ENCODE data around the gene ERICH6.

Gene ERICH6

DNA sequence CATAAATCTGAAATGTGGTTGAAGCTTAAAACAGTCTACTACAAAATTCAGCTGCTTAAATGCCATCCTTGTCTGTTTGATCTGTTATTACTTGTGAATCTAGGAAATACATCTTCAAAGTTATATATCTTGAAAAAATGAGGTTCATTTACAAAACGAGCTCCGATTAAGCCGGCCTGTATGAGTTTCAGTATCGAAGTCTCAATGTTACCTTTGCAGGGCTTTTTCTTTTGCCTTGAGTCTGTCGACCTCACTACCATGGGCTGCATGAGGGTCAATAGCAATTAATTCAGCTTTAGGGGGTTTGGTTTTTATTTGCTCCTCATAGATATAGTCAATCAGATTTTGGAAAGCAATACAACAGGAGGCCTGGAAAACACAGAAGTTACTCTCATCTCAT, 23.2 kb downstream of the ERICH6 start:
- TF ChIP-seq CTCF (IDR thresholded peaks at IDR 0.05; ENCODE audit: borderline replicate concordance, insufficient read depth, low read depth, low read length), result no peak
- no peak overlapping the region for H3K4me3 ChIP-seq (ENCODE audit: low read depth, low read length)

GRCh38 chr3:150675587-150675986, 28.1 kb downstream of the ERICH6 start:
- no peak for TF ChIP-seq CTCF (IDR thresholded peaks at IDR 0.05; ENCODE audit: borderline replicate concordance, insufficient read depth, low read depth, low read length)
- H3K4me3 ChIP-seq (ENCODE audit: low read depth, low read length), result no peak overlapping the region

- no peak for TF ChIP-seq CTCF (IDR thresholded peaks at IDR 0.05; ENCODE audit: borderline replicate concordance, insufficient read depth, low read depth, low read length)
- H3K4me3 ChIP-seq (ENCODE audit: low read depth, low read length), result no peak overlapping the region
Observed at GRCh38 chr3:150673966-150674365, 29.8 kb downstream of the ERICH6 start.

- no peak overlapping the region for H3K4me3 ChIP-seq (ENCODE audit: low read depth, low read length)
- TF ChIP-seq CTCF (IDR thresholded peaks at IDR 0.05; ENCODE audit: borderline replicate concordance, insufficient read depth, low read depth, low read length), result no peak
Observed at GRCh38 chr3:150666167-150666566, 37.6 kb downstream of the ERICH6 start.

- TF ChIP-seq CTCF (IDR thresholded peaks at IDR 0.05; ENCODE audit: borderline replicate concordance, insufficient read depth, low read depth, low read length), result no peak
- H3K4me3 ChIP-seq (ENCODE audit: low read depth, low read length), result no peak overlapping the region
Observed at GRCh38 chr3:150663461-150663860, 40.3 kb downstream of the ERICH6 start.

GRCh38 chr3:150662410-150663200, 41.1 kb downstream of the ERICH6 start:
- no peak for TF ChIP-seq CTCF (IDR thresholded peaks at IDR 0.05; ENCODE audit: borderline replicate concordance, insufficient read depth, low read depth, low read length)
- no peak overlapping the region for H3K4me3 ChIP-seq (ENCODE audit: low read depth, low read length)

DNA sequence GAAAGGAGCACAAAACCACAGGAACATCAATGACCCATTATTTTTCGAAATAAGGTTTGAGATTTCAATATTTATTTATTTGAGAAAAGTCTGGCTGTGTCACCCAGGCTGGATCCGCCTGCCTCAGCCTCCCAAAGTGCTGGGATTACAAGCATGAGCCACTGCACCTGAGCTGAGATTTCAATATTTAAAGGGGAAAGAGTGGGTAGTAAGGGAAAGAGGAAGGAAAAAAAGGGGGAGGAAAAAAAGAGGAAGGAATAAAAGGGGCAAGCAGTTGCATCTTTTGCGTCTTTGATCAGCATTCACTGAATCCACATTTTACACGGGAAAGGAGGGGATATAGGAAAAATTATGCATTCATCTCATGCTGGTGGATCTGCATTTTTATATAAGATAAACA, 47.4 kb downstream of the ERICH6 start:
- no peak for TF ChIP-seq CTCF (IDR thresholded peaks at IDR 0.05; ENCODE audit: borderline replicate concordance, insufficient read depth, low read depth, low read length)
- no peak overlapping the region for H3K4me3 ChIP-seq (ENCODE audit: low read depth, low read length)

Data from GM12875 (cell line).